Measurements from ENCODE around the gene SPSB4. TPM values are rescaled to one million over a fixed set of nuclear protein-coding genes. Genes with fewer than 3 reads are reported as not detected.

SPSB4 gene
- total RNA-seq, 1 donor = not detected

DNA sequence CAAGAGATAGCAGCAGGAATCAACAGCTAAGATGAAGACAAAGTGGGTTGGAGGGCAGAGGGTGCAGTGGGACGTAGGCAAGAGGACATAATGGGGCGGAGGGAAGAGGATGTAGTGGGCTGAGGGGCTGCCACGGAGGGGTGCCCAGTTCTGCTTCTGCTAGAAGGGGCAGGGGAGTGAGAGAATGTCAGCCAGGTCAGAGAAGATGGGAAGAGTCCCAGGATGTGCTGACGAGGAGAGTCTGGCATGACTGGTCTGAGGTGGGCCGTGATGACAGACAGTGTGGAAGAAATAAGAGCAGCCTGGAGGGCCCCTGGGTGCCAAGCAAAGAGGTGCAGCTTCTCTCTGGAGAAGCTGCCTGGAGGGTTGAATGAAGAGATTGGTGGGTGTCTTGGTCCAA lies 4.0 kb downstream of the SPSB4 start:
- DNase-seq (ENCODE audit: low read depth) = no peak
- H3K4me3 ChIP-seq (ENCODE audit: low read depth, low read length) = no peak overlapping the region
- TF ChIP-seq CTCF (IDR thresholded peaks at IDR 0.05; ENCODE audit: insufficient read depth, low read length) = no peak

DNA sequence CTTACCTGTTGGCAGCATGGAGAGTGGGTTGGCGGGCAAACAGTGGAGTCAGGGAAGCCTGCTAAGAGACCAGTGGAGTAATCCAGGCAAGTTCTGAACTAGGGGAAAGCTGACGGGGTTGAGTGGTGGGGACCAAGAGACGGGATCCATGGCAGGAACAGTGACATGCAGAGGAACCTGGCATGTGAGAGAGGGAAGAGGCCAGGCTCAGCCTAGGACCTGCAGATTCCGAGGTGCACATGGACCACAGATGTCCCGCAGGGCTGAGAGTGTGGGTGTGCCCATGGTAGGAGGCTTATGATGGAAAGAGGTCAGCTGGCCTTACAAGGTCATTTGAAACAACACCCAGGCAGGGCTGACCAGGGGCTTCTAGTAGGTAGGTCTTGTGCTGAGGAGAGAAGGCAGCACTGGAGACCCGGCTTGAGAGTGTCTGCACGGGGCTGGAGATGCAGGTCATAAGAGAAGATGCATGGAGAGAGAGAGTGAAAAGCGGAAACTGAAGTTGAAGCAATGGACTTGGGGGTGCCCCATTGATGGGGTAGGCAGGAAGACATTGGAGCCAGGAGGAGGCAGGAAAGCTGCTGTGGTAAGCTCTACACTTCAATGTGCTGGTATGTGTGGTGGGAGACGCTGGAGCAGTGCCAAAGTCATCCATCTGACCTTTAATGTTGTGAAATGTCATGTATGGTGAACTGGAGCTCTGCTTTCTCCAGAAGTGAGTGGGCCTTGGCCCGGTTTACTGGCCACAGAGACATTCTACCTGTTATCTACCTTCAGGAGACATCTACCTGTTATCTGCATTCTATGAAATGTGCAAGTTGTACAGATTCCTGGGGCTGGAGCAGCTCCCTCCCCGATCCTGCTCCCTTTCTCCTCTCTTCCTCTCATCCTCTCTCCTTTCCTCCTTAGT lies 4.6 kb downstream of the SPSB4 start:
- TF ChIP-seq CTCF (IDR thresholded peaks at IDR 0.05; ENCODE audit: insufficient read depth, low read length) = no peak
- no peak for DNase-seq (ENCODE audit: low read depth)

DNA sequence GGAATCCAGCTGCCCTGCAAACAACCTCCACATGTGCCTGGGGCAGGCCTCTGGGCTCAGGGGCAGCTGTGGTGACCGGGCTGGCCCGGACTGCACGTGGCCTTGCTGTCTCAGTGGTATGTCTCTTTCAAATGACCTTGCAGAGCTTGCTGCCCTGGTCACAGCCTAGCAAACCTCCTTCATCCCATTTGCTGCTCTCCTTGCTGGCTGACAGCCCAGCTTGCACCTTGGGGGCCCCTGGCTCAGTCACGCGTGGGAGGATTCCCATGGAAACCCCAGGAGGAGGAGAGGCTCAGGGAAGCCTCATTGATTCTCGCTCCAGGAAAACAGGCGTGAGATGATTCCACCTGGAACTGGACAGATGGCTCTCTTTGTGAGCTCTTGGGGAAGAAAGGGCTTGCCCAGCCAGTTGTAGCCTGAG lies 5.6 kb downstream of the SPSB4 start:
- TF ChIP-seq CTCF (IDR thresholded peaks at IDR 0.05; ENCODE audit: insufficient read depth, low read length) = no peak
- H3K4me3 ChIP-seq (ENCODE audit: low read depth, low read length) = no peak overlapping the region
- no peak for DNase-seq (ENCODE audit: low read depth)

More for the DNA sequence above, 4.6 kb downstream of the SPSB4 start:
- no peak overlapping the region for H3K4me3 ChIP-seq (ENCODE audit: low read depth, low read length)

DNA sequence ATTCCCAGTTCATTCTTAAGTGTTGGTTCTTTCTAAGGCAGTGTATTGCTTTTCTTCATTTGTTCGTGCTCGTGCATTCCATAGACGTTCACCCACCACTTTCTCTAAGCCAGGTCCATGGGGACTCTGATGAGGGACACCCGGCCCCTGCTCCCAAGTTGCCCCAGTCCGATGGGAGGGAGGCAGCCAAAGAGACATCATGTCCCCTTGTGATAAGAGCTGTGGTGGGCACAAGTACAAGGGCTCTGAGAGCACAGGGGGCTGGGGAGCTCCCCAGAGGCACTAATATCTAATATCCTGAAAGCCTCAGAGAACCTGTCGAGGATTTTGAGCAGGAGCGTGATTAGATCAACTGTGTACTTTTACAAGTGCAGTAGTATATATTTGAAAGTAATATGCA lies 6.3 kb downstream of the SPSB4 start:
- DNase-seq (ENCODE audit: low read depth) = no peak
- no peak for TF ChIP-seq CTCF (IDR thresholded peaks at IDR 0.05; ENCODE audit: insufficient read depth, low read length)
- no peak overlapping the region for H3K4me3 ChIP-seq (ENCODE audit: low read depth, low read length)

GRCh38 chr3:141057946-141058800 lies 7.0 kb downstream of the SPSB4 start:
- no peak overlapping the region for H3K4me3 ChIP-seq (ENCODE audit: low read depth, low read length)
- DNase-seq (ENCODE audit: low read depth) = no peak
- no peak for TF ChIP-seq CTCF (IDR thresholded peaks at IDR 0.05; ENCODE audit: insufficient read depth, low read length)

- no peak overlapping the region for H3K4me3 ChIP-seq (ENCODE audit: low read depth, low read length)
- DNase-seq (ENCODE audit: low read depth) = no peak
- TF ChIP-seq CTCF (IDR thresholded peaks at IDR 0.05; ENCODE audit: insufficient read depth, low read length) = no peak
Observed at GRCh38 chr3:141058996-141059395, 7.8 kb downstream of the SPSB4 start.
